GM19240 (cell line): ENCODE measurements around the gene HABP2.

Experiments used
- DNase-seq: peaks from one replicate; pipeline ENCODE4 v3.0.0; 2011; ENCODE audit warnings: low spot score; ENCODE audit not compliant: insufficient read length

HABP2 gene

GRCh38 chr10:113628607-113629153, 75.8 kb downstream of the HABP2 start:
- DNase-seq: no peak

GRCh38 chr10:113630929-113631533, 78.2 kb downstream of the HABP2 start:
- DNase-seq: no peak

DNA sequence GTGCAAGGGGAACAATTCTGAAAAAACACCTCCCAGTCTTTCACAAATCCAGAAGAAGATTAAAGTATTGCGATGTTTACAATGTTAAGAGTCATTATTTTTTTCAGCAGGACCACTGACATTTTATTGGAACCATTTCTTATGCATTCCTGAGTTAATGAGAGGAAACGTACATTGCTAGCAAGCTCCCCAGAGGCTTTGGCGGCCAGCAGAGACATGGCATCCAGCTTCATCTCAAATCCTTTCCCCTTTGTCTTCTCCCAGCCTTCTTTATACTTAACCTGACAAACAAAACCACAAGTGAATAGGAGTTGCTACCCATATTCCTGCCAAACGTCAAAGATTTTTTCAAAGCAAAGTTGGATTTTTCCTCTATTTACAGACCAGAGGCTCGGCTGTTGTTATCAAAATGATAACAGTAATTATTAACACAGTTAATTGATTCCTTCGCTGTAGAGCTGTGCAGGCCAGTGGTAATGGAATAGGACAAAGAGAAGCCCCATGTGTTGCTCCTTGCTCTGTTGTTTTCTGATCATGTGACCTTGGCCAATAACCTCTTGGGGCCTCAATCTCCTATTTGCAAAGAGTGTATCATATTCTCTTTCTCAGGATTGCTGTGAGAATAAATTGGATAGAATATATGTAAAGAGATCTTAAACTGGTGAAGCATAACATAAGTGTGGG, 79.0 kb downstream of the HABP2 start:
- DNase-seq: no peak
